ENCODE data around the gene NDUFB1. TPM values are rescaled to one million over a fixed set of nuclear protein-coding genes. Genes with fewer than 3 reads are reported as not detected.
A peak's percentile ranks its signal among the peaks of the same experiment; 100 is the strongest.

NDUFB1 gene
- total and polyA plus RNA-seq, 2 of the 4 experiments (the other 2 are of a cell fraction): 32.1 to 333 TPM

GRCh38 chr14:92143962-92144361, 22.5 kb upstream of the NDUFB1 start:
- no peaks in the 10 kb centered on the region for H3K27me3 ChIP-seq (ENCODE audit: control insufficient read depth, insufficient read depth, low read length)
- H3K9ac ChIP-seq (ENCODE audit: low read depth, low read length): no peak overlapping the region
- peak overlapping the region; percentile 8; the same call in 1 of the 2 replicates for H3K18ac ChIP-seq (ENCODE audit: low read depth, low read length)
- H2BK15ac ChIP-seq (ENCODE audit: low read depth, low read length): no peak overlapping the region
- no peaks in the 10 kb centered on the region; the same call in 1 of the 2 replicates for H3K9me1 ChIP-seq (ENCODE audit: insufficient read depth, low read length)
- no peak overlapping the region for H4K8ac ChIP-seq (ENCODE audit: low read depth in 2 of 2, low read length in 2 of 2)
- ATAC-seq (ENCODE audit: low read depth) (no peak), DNase-seq (no peak)
- H3K14ac ChIP-seq (replicated peaks; ENCODE audit: low read depth, low read length): no peak overlapping the region
- dilution Hi-C loops (cut with HindIII; ENCODE audit: low sequenced_read_pairs, unreplicated experiment) (no loop called here), intact Hi-C loops (cut with micrococcal nuclease) (loop anchor here (10.0 kb wide), 1 partner anchor 681 kb away; no protein-coding TSS in a partner anchor), in situ Hi-C loops (cut with MboI; ENCODE audit: low sequenced_read_pairs) (no loop called here)
- no peaks in the 10 kb centered on the region for H4K20me1 ChIP-seq (ENCODE audit: insufficient read depth, low read length)
- no TSS peak for BruUV-seq (replicated peaks)
- H3K4me2 ChIP-seq (ENCODE audit: low read depth, low read length): no peak overlapping the region
- CTCF ChIA-PET: interaction anchor here (1.9 kb wide), 1 partner anchor 9 kb away, joined by 6 read pairs; no protein-coding TSS in a partner anchor
- no peak overlapping the region for H2AK5ac ChIP-seq (ENCODE audit: low read depth, low read length)
- H2BK5ac ChIP-seq (ENCODE audit: low read depth, low read length, poor library complexity, severe bottlenecking): no peak overlapping the region
- POLR2A ChIA-PET (ENCODE audit: unreplicated experiment): no interaction called here
- WGBS, 2 experiments (ENCODE audit: extremely low coverage in 2 of 2, insufficient read length in 1 of 2): 100% methylated on average over 1 of the region's 3 CpGs; no CpG with 5 or more reads in 1 of the 2 experiments
- H3K4me1 ChIP-seq (ENCODE audit: control insufficient read depth, insufficient read depth, low read length): no peaks in the 10 kb centered on the region
- H2BK120ac ChIP-seq (ENCODE audit: low read depth, low read length): no peak overlapping the region
- no peak overlapping the region for H3K23ac ChIP-seq (ENCODE audit: low read depth, low read length)
- H3K79me1 ChIP-seq (ENCODE audit: low read depth in 1 of 2, low read length in 2 of 2): peaks cover 3 to 8% of the 10 kb centered on the region in 2 experiments; a peak in 3 of 4 replicates
- no peaks in the 10 kb centered on the region for H3K9me3 ChIP-seq (ENCODE audit: control insufficient read depth, insufficient read depth, low read length)
- no peak overlapping the region for H2AFZ ChIP-seq (replicated peaks; ENCODE audit: low read length, poor library complexity)
- H3K4ac ChIP-seq (ENCODE audit: low read depth, low read length): no peak overlapping the region
- no peak overlapping the region for H2AK9ac ChIP-seq (replicated peaks; ENCODE audit: low read depth, low read length, poor library complexity)
- no peak overlapping the region for H4K5ac ChIP-seq (ENCODE audit: low read depth, low read length)
- TF ChIP-seq ELK1 (IDR thresholded peaks at IDR 0.05; ENCODE audit: borderline replicate concordance, low read depth, low read length): no peak
- no peak for TF ChIP-seq CEBPB (IDR thresholded peaks at IDR 0.05; ENCODE audit: low read depth, low read length)
- TF ChIP-seq SMC3 (IDR thresholded peaks at IDR 0.05; ENCODE audit: low read depth, low read length): no peak
- no peak for TF ChIP-seq MAFK (IDR thresholded peaks at IDR 0.05; ENCODE audit: low read depth, low read length)
- TF ChIP-seq MAZ (IDR thresholded peaks at IDR 0.05; ENCODE audit: borderline replicate concordance, low read depth, low read length): no peak
- no peak for TF ChIP-seq RFX5 (IDR thresholded peaks at IDR 0.05; ENCODE audit: low read depth, low read length)
- TF ChIP-seq RCOR1 (IDR thresholded peaks at IDR 0.05; ENCODE audit: insufficient replicate concordance, low read length): no peak
- TF ChIP-seq CTCF (conservative IDR thresholded peaks at IDR 0.05; ENCODE audit: low read depth, low read length): no peak
- no peak for TF ChIP-seq USF2 (IDR thresholded peaks at IDR 0.05; ENCODE audit: low read depth, low read length)
- H3K36me3 ChIP-seq (ENCODE audit: control insufficient read depth, insufficient read depth, low read length): peaks cover 41% of the 10 kb centered on the region
- no peak overlapping the region for H3K4me3 ChIP-seq (ENCODE audit: insufficient read depth, low read depth, low read length)
- no peak overlapping the region for H4K91ac ChIP-seq (ENCODE audit: insufficient read depth, low read depth, low read length)
- H3K27ac ChIP-seq (ENCODE audit: insufficient read depth, low read length): no peak overlapping the region
- H3K56ac ChIP-seq (ENCODE audit: extremely low read depth, insufficient read depth, low read length): no peak overlapping the region
- no peak overlapping the region for H2BK20ac ChIP-seq (ENCODE audit: low read depth, low read length)

Data from IMR-90 (cell line).